GM06990 (cell line): ENCODE measurements around the gene JAKMIP2.
"Not testable (repeated sequence)": the region's sequence is repeated elsewhere in the genome, so short reads cannot be mapped to it uniquely, and the experiment has no call there.

ENCODE experiments used
- DNase-seq: peaks from one replicate; pipeline ENCODE4 v3.0.0-alpha.2; 2011; ENCODE audit not compliant: insufficient read length; ENCODE audit errors: extremely low read depth
- H3K27me3 ChIP-seq: replicated peaks from 2 replicates; pipeline ENCODE4 v1.6.0; 2011; ENCODE audit warnings: low read length; ENCODE audit not compliant: control insufficient read depth, insufficient read depth
- H3K36me3 ChIP-seq: 2 replicates; pipeline ENCODE4 v1.5.1; 2011; ENCODE audit warnings: low read length; ENCODE audit not compliant: control insufficient read depth, insufficient read depth
- H3K4me3 ChIP-seq: replicated peaks from 2 replicates; pipeline ENCODE4 v1.5.1; 2011; ENCODE audit warnings: low read depth, mild to moderate bottlenecking, control low read depth, low read length
- CTCF ChIP-seq: IDR thresholded peaks from 2 replicates; pipeline ENCODE4 v1.5.1; 2011; ENCODE audit warnings: low read length, control low read depth, mild to moderate bottlenecking, inconsistent platforms; ENCODE audit not compliant: insufficient read depth, poor library complexity, severe bottlenecking

JAKMIP2 gene

DNA sequence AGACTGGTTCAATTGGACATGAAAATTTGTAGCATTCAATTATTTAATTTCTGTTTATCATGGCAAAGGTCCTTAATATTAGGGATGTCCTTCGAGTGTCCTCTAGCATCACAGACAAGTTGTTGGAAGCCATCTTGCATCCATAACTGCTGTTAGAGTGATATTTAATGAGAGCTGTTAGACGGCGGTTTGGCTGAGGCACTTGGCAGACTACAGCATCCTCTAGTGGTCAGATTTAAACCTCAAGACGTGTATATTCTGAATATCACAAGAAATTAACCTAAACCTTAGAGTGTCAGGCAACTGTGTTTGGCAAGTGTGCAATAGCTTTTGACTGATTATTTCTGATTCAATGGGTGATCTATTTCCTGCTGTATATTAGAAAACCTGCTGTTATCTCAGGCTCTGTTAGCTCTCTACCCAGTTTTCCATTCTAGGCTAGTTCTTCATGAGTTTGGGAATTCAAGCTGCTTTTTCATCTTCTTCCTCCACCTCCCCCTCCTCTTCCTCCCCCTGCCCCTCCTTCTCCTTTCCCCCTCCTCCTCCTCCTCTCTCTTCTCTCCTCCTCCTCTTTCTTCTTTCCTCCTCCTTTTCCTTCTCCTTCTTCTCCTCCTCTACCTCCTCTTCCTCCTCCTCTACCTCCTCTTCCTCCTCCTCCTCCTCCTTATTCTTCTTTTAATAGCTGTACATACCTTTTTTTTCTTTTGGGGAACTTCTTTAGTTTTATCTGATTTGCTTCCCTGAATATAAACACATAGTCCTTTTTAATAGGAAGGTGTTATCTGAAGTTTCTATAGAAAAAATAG, 40.4 kb upstream of the JAKMIP2 start:
- peak; percentile 22 for DNase-seq
- peak; percentile 95 for TF ChIP-seq CTCF
- no peaks in the 10 kb centered on the region for H3K27me3 ChIP-seq
- no peak overlapping the region for H3K4me3 ChIP-seq
- H3K36me3 ChIP-seq: no peaks in the 10 kb centered on the region

- not testable (repeated sequence) for DNase-seq, H3K4me3 ChIP-seq, H3K27me3 ChIP-seq, H3K36me3 ChIP-seq
Measured at GRCh38 chr5:147822222-147822621, 39.7 kb upstream of the JAKMIP2 start.

DNA sequence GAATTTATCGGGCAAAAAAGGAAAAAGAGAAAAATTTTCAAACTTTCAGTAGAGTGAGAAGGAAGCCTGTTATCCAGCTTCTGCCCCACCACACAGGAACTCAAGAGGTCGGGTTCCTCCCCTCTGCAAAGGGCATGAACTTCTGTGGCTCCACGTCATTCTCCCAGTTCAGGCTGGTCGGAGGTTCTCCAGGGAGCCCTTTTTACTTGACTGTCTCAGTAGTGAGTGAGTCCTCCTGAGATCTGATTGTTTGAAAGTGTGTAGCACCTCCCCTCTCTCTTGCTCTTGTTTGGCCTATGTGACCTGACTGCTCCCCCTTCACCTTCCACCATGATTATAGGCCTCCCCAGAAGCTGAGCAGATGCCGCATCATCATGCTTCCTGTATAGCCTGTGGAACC, 39.2 kb upstream of the JAKMIP2 start:
- no peak for DNase-seq
- no peaks in the 10 kb centered on the region for H3K36me3 ChIP-seq
- TF ChIP-seq CTCF: no peak

DNA sequence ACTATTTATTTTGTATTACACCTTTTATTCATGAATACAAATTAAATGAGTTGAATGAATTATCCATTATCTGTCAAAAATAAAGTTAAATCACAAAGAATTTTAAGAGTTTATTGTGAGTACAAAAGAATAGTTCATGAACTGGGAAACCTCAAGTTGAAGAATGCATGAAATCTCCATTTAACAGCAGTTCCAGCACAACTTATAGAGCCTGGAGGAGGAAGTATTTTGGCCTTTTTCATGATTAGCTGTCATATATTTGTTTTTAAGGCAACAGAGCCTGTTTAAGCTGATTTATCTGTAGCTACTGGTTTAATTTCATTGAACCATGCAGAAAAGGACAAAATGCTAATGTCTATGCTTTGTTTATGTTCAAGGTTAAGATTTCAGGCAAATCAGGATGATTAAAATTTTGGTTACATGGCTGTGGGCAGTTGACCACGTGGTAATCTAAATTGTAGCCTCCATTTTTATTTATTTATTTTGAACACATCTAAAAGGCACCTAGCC, 36.8 kb upstream of the JAKMIP2 start:
- TF ChIP-seq CTCF: no peak
- Histone ChIP-seq H3K4me3 (no peak overlapping the region), H3K27me3 (no peaks in the 10 kb centered on the region), H3K36me3 (no peaks in the 10 kb centered on the region)
- DNase-seq: no peak

More for the DNA sequence above, 39.2 kb upstream of the JAKMIP2 start:
- Histone ChIP-seq H3K4me3 (no peak overlapping the region), H3K27me3 (no peaks in the 10 kb centered on the region)

GRCh38 chr5:147818290-147818689, 35.8 kb upstream of the JAKMIP2 start:
- TF ChIP-seq CTCF: no peak
- H3K4me3 ChIP-seq: no peak overlapping the region
- no peaks in the 10 kb centered on the region for H3K36me3 ChIP-seq
- no peak for DNase-seq
- no peaks in the 10 kb centered on the region for H3K27me3 ChIP-seq

DNA sequence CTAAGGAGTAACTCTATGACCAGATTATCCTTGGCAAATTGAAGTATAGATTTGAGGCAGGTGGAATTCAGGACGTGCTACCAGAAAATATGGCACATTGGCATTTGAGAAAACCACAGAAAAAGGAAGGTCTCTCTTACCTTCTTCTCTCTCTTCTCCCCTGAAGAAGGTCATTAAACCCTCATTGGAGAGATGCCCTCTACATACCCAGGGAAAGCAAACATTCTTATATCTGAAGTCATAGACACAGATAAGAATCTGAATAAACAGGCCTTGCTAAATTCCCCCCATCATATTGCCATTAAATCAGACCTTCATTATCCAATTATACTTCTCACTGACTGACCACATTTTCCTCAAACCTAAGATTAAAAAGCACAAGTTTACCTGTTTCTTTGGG, 31.2 kb upstream of the JAKMIP2 start:
- Histone ChIP-seq H3K27me3 (no peaks in the 10 kb centered on the region), H3K4me3 (no peak overlapping the region), H3K36me3 (no peaks in the 10 kb centered on the region)
- no peak for TF ChIP-seq CTCF
- DNase-seq: no peak
